Activated CD8-positive, alpha-beta memory T cell treated with anti-CD3 and anti-CD28 coated beads for 48 hours (primary cell): ENCODE results near the gene CNPY2.
"Not testable (repeated sequence)": the region's sequence is repeated elsewhere in the genome, so short reads cannot be mapped to it uniquely, and the experiment has no call there.

Experiments used
- DNase-seq, 3 experiments: peaks; one replicate each; pipeline ENCODE4 v3.0.0-alpha.2; 2020; ENCODE audit warnings: low read depth in 2 of 3, low spot score in 2 of 3

CNPY2 gene

GRCh38 chr12:56333679-56334489 is 18.1 kb upstream of the CNPY2 start, which contains the start of gene PAN2:
Gene PAN2 (minus strand): TSS chr12:56334000. CDS start chr12:56333094, 906 bp downstream.
- peak; percentile 63 to 86 (median 86) for DNase-seq

- DNase-seq, result no peak
Observed at GRCh38 chr12:56333197-56333678, 17.4 kb upstream of the CNPY2 start.

- DNase-seq, result no peak
Observed at GRCh38 chr12:56332512-56333196, 16.9 kb upstream of the CNPY2 start.

GRCh38 chr12:56330936-56331490 is 15.2 kb upstream of the CNPY2 start:
- no peak for DNase-seq

GRCh38 chr12:56326533-56326932 is 10.7 kb upstream of the CNPY2 start:
- no peak for DNase-seq

GRCh38 chr12:56326126-56326525 is 10.3 kb upstream of the CNPY2 start:
- DNase-seq, result no peak

GRCh38 chr12:56324206-56324605 is 8.4 kb upstream of the CNPY2 start:
- no peak for DNase-seq

GRCh38 chr12:56321610-56322009 is 5.8 kb upstream of the CNPY2 start:
- not testable (repeated sequence) for DNase-seq

GRCh38 chr12:56321027-56321426 is 5.2 kb upstream of the CNPY2 start:
- no peak for DNase-seq

GRCh38 chr12:56317675-56318074 is 1.9 kb upstream of the CNPY2 start:
- no peak for DNase-seq

- no peak for DNase-seq
Observed at GRCh38 chr12:56315249-56315621, 553 bp downstream of the CNPY2 start.

GRCh38 chr12:56311003-56311402 is 4.8 kb downstream of the CNPY2 start:
- DNase-seq, result no peak

GRCh38 chr12:56308714-56309113 is 7.1 kb downstream of the CNPY2 start:
- DNase-seq, result no peak

- DNase-seq, result no peak
Observed at GRCh38 chr12:56307221-56307965, 8.4 kb downstream of the CNPY2 start.

GRCh38 chr12:56304872-56305590 is 10.8 kb downstream of the CNPY2 start:
- no peak for DNase-seq

- DNase-seq, result no peak
Observed at GRCh38 chr12:56304276-56304675, 11.5 kb downstream of the CNPY2 start.

- DNase-seq, result no peak
Observed at GRCh38 chr12:56300644-56301464, 14.9 kb downstream of the CNPY2 start.

GRCh38 chr12:56299853-56300643 is 15.7 kb downstream of the CNPY2 start, which contains the start of gene CS:
Gene CS (minus strand): TSS chr12:56300330. CDS start chr12:56300201, 129 bp downstream.
- DNase-seq, result peak; percentile 91 to 97 (median 95)
